A549 treated with CpdA at 1 μM for 4 hours (cell line): Measurements from ENCODE around the gene NAIF1. TPM values are rescaled to one million over a fixed set of nuclear protein-coding genes. Genes with fewer than 3 reads are reported as not detected.

Experiments used
- total RNA-seq: library from RNA; stranded (reverse); fragments of 200-300 nt; extraction: Qiagen RNA extraction; gene quantifications from 5 replicates; pipeline ENCODE4 v1.2.3, GENCODE V29; 2022; ENCODE audit warnings: low read depth

NAIF1 gene
- 5.4 to 8.4 TPM (median 8.2 TPM) in 5 replicates for total RNA-seq

GRCh38 chr9:128066713-128067644 is at the start of gene NAIF1:
NAIF1 (minus strand) TSS chr9:128067320; CDS start chr9:128067101, 219 bp downstream.

GRCh38 chr9:128067645-128068385 is 695 bp upstream of the NAIF1 start, which contains the start of gene SLC25A25:
SLC25A25 (plus strand) TSS chr9:128068232; CDS start chr9:128068320, 88 bp downstream.

Other genes starting within 250 kb of the NAIF1 start
- gene ENG, start 212.7 kb downstream of the NAIF1 start, total RNA-seq: 0.09 to 0.31 TPM (median 0.17 TPM) in 5 replicates
- 43.4 to 83.0 TPM (median 68.3 TPM) in 5 replicates for gene AK1, start 189.6 kb downstream of the NAIF1 start, total RNA-seq
- 20.1 to 26.9 TPM (median 24.5 TPM) in 5 replicates for gene ST6GALNAC6, start 167.7 kb downstream of the NAIF1 start, total RNA-seq
- 14.4 to 25.1 TPM (median 22.1 TPM) in 5 replicates for gene ST6GALNAC4, start 150.3 kb downstream of the NAIF1 start, total RNA-seq
- gene PIP5KL1, start 136.5 kb downstream of the NAIF1 start, total RNA-seq: 1.5 to 2.6 TPM (median 1.8 TPM) in 5 replicates
- 34.3 to 50.2 TPM (median 46.5 TPM) in 5 replicates for gene DPM2, start 129.5 kb downstream of the NAIF1 start, total RNA-seq
- 65.8 to 85.4 TPM (median 74.9 TPM) in 5 replicates for gene EEIG1, start 86.3 kb downstream of the NAIF1 start, total RNA-seq
- 8.1 to 9.8 TPM (median 8.2 TPM) in 5 replicates for gene SLC25A25, start 912 bp upstream of the NAIF1 start, total RNA-seq
- 69.0 to 104 TPM (median 95.2 TPM) in 5 replicates for gene PTGES2, start 60.4 kb upstream of the NAIF1 start, total RNA-seq
- 1.0 to 5.7 TPM (median 3.3 TPM) in 5 replicates for gene LCN2, start 82.1 kb upstream of the NAIF1 start, total RNA-seq
- 40.0 to 66.7 TPM (median 60.4 TPM) in 5 replicates for gene BBLN, start 92.9 kb upstream of the NAIF1 start, total RNA-seq
- gene CIZ1, start 124.3 kb upstream of the NAIF1 start, total RNA-seq: 68.6 to 92.4 TPM (median 89.9 TPM) in 5 replicates
- 82.3 to 102 TPM (median 86.9 TPM) in 5 replicates for gene DNM1, start 136.1 kb upstream of the NAIF1 start, total RNA-seq
- 46.7 to 56.1 TPM (median 50.3 TPM) in 5 replicates for gene GOLGA2, start 208.7 kb upstream of the NAIF1 start, total RNA-seq
- 45.4 to 49.3 TPM (median 48.8 TPM) in 5 replicates for gene SWI5, start 209.0 kb upstream of the NAIF1 start, total RNA-seq